B cell (primary cell): ENCODE results near the gene POU6F1. TPM values are rescaled to one million over a fixed set of nuclear protein-coding genes. Genes with fewer than 3 reads are reported as not detected.

Experiments
- ATAC-seq: fragments of 200-7000 bp; cut with Tn5 transposase; one replicate; pipeline ENCODE4 v1.10.0; 2021; ENCODE audit warnings: low read depth, mild to moderate bottlenecking, moderate number of reproducible peaks, moderate library complexity
- CTCF ChIA-PET: fragments of 350-600 bp; sonication (Branson Sonifier 250); formaldehyde crosslinking; loops from one replicate; lab custom pipeline; 2021; ENCODE audit warnings: antibody characterized with exemption, inconsistent platforms; lab: Charles Lee
- POLR2A ChIA-PET: fragments of 350-600 bp; sonication (Branson Sonifier 250); formaldehyde crosslinking; loops from one replicate; lab custom pipeline; 2021; ENCODE audit warnings: antibody characterized with exemption; lab: Charles Lee
- DNase-seq: peaks from one replicate; pipeline ENCODE4 v3.0.0; 2013
- H2AFZ ChIP-seq: 2 replicates; pipeline ENCODE4 v1.6.1; 2012; ENCODE audit warnings: mild to moderate bottlenecking, low read depth, low read length; ENCODE audit not compliant: insufficient read depth, poor library complexity, severe bottlenecking
- H3K27ac ChIP-seq, 2 donors: 1 replicate in 1 of 2; 2 replicates in 1 of 2; pipeline ENCODE4 v1.5.1; 2012 to 2013; ENCODE audit warnings: low read length in 2 of 2, mild to moderate bottlenecking in 2 of 2, moderate library complexity in 1 of 2
- H3K27me3 ChIP-seq, 4 experiments: fragments of 200-600 bp in 1 of 4; sonication (generic) in 1 of 4; replicated peaks in 1 of 4; 1 replicate in 2 of 4; 2 replicates in 2 of 4; pipeline versions ENCODE4 v1.6.1 to v1.7.0; 2013 to 2016; ENCODE audit warnings: low read length in 3 of 4, mild to moderate bottlenecking in 2 of 4, mixed read lengths in 1 of 4, moderate library complexity in 1 of 4; ENCODE audit not compliant: insufficient read depth in 4 of 4, control insufficient read depth in 3 of 4; ENCODE audit errors: control extremely low read depth in 1 of 4
- H3K36me3 ChIP-seq, 2 experiments: replicated peaks in 1 of 2; 1 replicate in 1 of 2; 2 replicates in 1 of 2; pipeline versions ENCODE4 v1.6.1 to v1.7.1; 2013; ENCODE audit warnings: low read length in 1 of 2; ENCODE audit not compliant: insufficient read depth in 2 of 2, control insufficient read depth in 1 of 2; ENCODE audit errors: control extremely low read depth in 1 of 2, extremely low read depth in 1 of 2
- H3K4me1 ChIP-seq, 2 donors: fragments of 200-600 bp in 1 of 2; sonication (generic) in 1 of 2; 1 replicate in 1 of 2; 2 replicates in 1 of 2; pipeline versions ENCODE4 v1.5.1 to v1.6.1; 2013 to 2017; ENCODE audit warnings: low read length in 2 of 2; ENCODE audit not compliant: control insufficient read depth in 2 of 2, insufficient read depth in 2 of 2
- H3K4me2 ChIP-seq: replicated peaks from 2 replicates; pipeline ENCODE3; 2012; ENCODE audit warnings: mild to moderate bottlenecking, low read depth, low read length; ENCODE audit not compliant: poor library complexity, severe bottlenecking
- H3K4me3 ChIP-seq, 5 experiments: fragments of 200-600 bp in 1 of 5; sonication (generic) in 1 of 5; 1 replicate in 3 of 5; 2 replicates in 2 of 5; pipeline versions ENCODE4 v1.5.1 to v1.7.0; 2011 to 2016; ENCODE audit warnings: low read length in 4 of 5, mild to moderate bottlenecking in 4 of 5, low read depth in 2 of 5, control low read depth in 1 of 5, moderate library complexity in 1 of 5; ENCODE audit not compliant: insufficient read depth in 1 of 5; ENCODE audit errors: control extremely low read depth in 1 of 5, extremely low read depth in 1 of 5
- H3K79me2 ChIP-seq: fragments of 200-600 bp; sonication (generic); one replicate; pipeline ENCODE4 v1.6.0; 2016; ENCODE audit warnings: low read length; ENCODE audit not compliant: control insufficient read depth, insufficient read depth
- H3K9ac ChIP-seq: fragments of 200-600 bp; sonication (generic); 2 replicates; pipeline ENCODE4 v1.6.1; 2017; ENCODE audit warnings: mild to moderate bottlenecking, low read length, moderate library complexity
- H3K9me3 ChIP-seq, 3 donors: one replicate each; pipeline versions ENCODE4 v1.6.1 to v1.7.1; 2013; ENCODE audit warnings: low read length in 2 of 3; ENCODE audit not compliant: control insufficient read depth in 2 of 3, insufficient read depth in 1 of 3; ENCODE audit errors: control extremely low read depth in 1 of 3
- H4K20me1 ChIP-seq: 2 replicates; pipeline ENCODE4 v1.6.0; 2012; ENCODE audit warnings: mild to moderate bottlenecking, low read length; ENCODE audit not compliant: insufficient read depth, control insufficient read depth, poor library complexity, severe bottlenecking
- H3K27ac Mint-ChIP-seq: one replicate; pipeline ENCODE4 v1.8.0; 2021; ENCODE audit warnings: mixed read lengths
- H3K27me3 Mint-ChIP-seq: one replicate; pipeline ENCODE4 v1.8.0; 2021; ENCODE audit warnings: mixed read lengths
- H3K4me1 Mint-ChIP-seq: one replicate; pipeline ENCODE4 v1.8.0; 2021; ENCODE audit warnings: mixed read lengths
- H3K4me3 Mint-ChIP-seq: one replicate; pipeline ENCODE4 v1.8.0; 2021; ENCODE audit warnings: mixed read lengths
- H3K9me3 Mint-ChIP-seq: one replicate; pipeline ENCODE4 v1.8.0; 2022; ENCODE audit warnings: mixed read lengths; ENCODE audit not compliant: insufficient read depth
- CTCF ChIP-seq: fragments of 200-600 bp; IDR thresholded peaks from one replicate; pipeline ENCODE4 v1.8.0; 2022; ENCODE audit warnings: antibody characterized with exemption, mild to moderate bottlenecking
- EZH2 ChIP-seq: IDR thresholded peaks from 2 replicates; pipeline ENCODE4 v1.6.1; 2012; ENCODE audit warnings: borderline replicate concordance, low read depth, mild to moderate bottlenecking, moderate library complexity, low read length; ENCODE audit not compliant: insufficient read depth, poor library complexity, severe bottlenecking
- WGBS: methylation state at CpG from one replicate; pipeline ENCODE4 v1.1.5; 2013; ENCODE audit warnings: missing lambda C conversion rate; ENCODE audit not compliant: insufficient coverage; 5-methylcytosine and 5-hydroxymethylcytosine counted together
- intact Hi-C: fragments of 100-400 bp; cut with micrococcal nuclease; formaldehyde crosslinking; loops from one replicate; pipeline ENCODE4 v1.10.0; 2022
- polyA plus RNA-seq: library from polyadenylated mRNA; depleted of rRNA; stranded (reverse); fragments of >200 nt; gene quantifications from 2 replicates; pipeline ENCODE4 v1.2.3, GENCODE V29; 2012
- total RNA-seq, 2 donors: library from RNA; stranded (reverse); fragments of 120-200 nt in 1 of 2; gene quantifications; 1 replicate in 1 of 2; 2 replicates in 1 of 2; pipeline versions ENCODE4 v1.2.3 to v1.2.4, GENCODE V29; 2013 to 2022

The POU6F1 gene
- total and polyA plus RNA-seq, 2 donors (not counting 1 experiment from before 2014, with no cell fraction given): 27.7 to 62.6 TPM

GRCh38 chr12:51242876-51243275 is 25.0 kb upstream of the POU6F1 start:
- H3K4me3 ChIP-seq: no peak overlapping the region
- ChIA-PET CTCF (interaction anchor here (0.8 to 1.8 kb wide), 3 partner anchors 13 to 49 kb away, joined by 3 to 5 read pairs (median 4); no protein-coding TSS in a partner anchor), POLR2A (no interaction called here)
- no peak overlapping the region for H3K9ac ChIP-seq
- no peaks in the 10 kb centered on the region for H3K9me3 Mint-ChIP-seq
- TF ChIP-seq CTCF (no peak), EZH2 (no peak)
- no peak overlapping the region for H3K4me2 ChIP-seq
- H3K27me3 ChIP-seq: no peaks in the 10 kb centered on the region
- peaks cover 45% of the 10 kb centered on the region for H4K20me1 ChIP-seq
- peaks cover 35% of the 10 kb centered on the region for H3K79me2 ChIP-seq
- H3K27me3 Mint-ChIP-seq: no peaks in the 10 kb centered on the region
- no peak for DNase-seq
- H3K9me3 ChIP-seq: no peaks in the 10 kb centered on the region
- H3K36me3 ChIP-seq: peaks cover 2 to 59% of the 10 kb centered on the region in 2 experiments
- peak overlapping the region; percentile 20 for H3K4me3 Mint-ChIP-seq
- intact Hi-C loops: loop anchor here (10.0 kb wide), 1 partner anchor 478 kb away; the partner anchor contains the start of gene ATF1
- H3K4me1 ChIP-seq: peaks cover 44 to 54% of the 10 kb centered on the region in 2 donors
- no peak overlapping the region for H3K27ac ChIP-seq
- ATAC-seq: no peak
- peaks cover 67% of the 10 kb centered on the region for H3K4me1 Mint-ChIP-seq
- peak overlapping the region; percentile 38 for H3K27ac Mint-ChIP-seq
- 88% methylated on average over 6 of the region's 7 CpGs for WGBS
- H2AFZ ChIP-seq: no peak overlapping the region

GRCh38 chr12:51242120-51242519 is 24.3 kb upstream of the POU6F1 start:
- H3K4me1 Mint-ChIP-seq: peaks cover 60% of the 10 kb centered on the region
- H3K79me2 ChIP-seq: peaks cover 29% of the 10 kb centered on the region
- no peaks in the 10 kb centered on the region for H3K27me3 Mint-ChIP-seq
- H3K4me3 Mint-ChIP-seq: peak overlapping the region; percentile 52
- H3K4me2 ChIP-seq: no peak overlapping the region
- no peak for ATAC-seq
- H3K9me3 Mint-ChIP-seq: no peaks in the 10 kb centered on the region
- no peak overlapping the region for H3K27ac Mint-ChIP-seq
- TF ChIP-seq EZH2 (no peak), CTCF (no peak)
- CTCF ChIA-PET: interaction anchor here (1.0 to 2.0 kb wide), 3 partner anchors 19 to 99 kb away, joined by 3 to 8 read pairs (median 5); no protein-coding TSS in a partner anchor
- H3K9me3 ChIP-seq: no peaks in the 10 kb centered on the region
- WGBS: 78% methylated on average over 6 of the region's 7 CpGs
- no peak overlapping the region for H3K9ac ChIP-seq
- intact Hi-C loops: loop anchor here (10.0 kb wide), 1 partner anchor 477 kb away; the partner anchor contains the start of gene ATF1
- H3K4me1 ChIP-seq: peaks cover 36 to 49% of the 10 kb centered on the region in 2 donors
- POLR2A ChIA-PET: no interaction called here
- H3K4me3 ChIP-seq: no peak overlapping the region
- peaks cover 45% of the 10 kb centered on the region for H4K20me1 ChIP-seq
- H2AFZ ChIP-seq: no peak overlapping the region
- H3K27me3 ChIP-seq: no peaks in the 10 kb centered on the region
- peaks cover 2 to 57% of the 10 kb centered on the region in 2 experiments for H3K36me3 ChIP-seq
- no peak overlapping the region for H3K27ac ChIP-seq
- no peak for DNase-seq
